GM23338 (cell line): ENCODE measurements around the gene KRT84.

Experiments used
- CREB1 ChIP-seq: fragments of 250-450 bp; sonication (Bioruptor Pico); IDR thresholded peaks from 2 replicates; pipeline ENCODE4 v1.5.0; 2020; ENCODE audit warnings: low read depth, mild to moderate bottlenecking, moderate library complexity
- EZH2 ChIP-seq: fragments of 200-600 bp; sonication (generic); IDR thresholded peaks from one replicate; pipeline ENCODE4 v1.8.0; 2017; ENCODE audit warnings: antibody characterized with exemption, mild to moderate bottlenecking, low read depth; ENCODE audit not compliant: unreplicated experiment
- EZH2phosphoT487 ChIP-seq: fragments of 200-600 bp; sonication (generic); IDR thresholded peaks from one replicate; pipeline ENCODE4 v1.8.1; 2018; ENCODE audit warnings: antibody characterized with exemption; ENCODE audit not compliant: unreplicated experiment
- JUNB ChIP-seq: IDR thresholded peaks from one replicate; pipeline ENCODE4 v1.6.1; 2016; ENCODE audit warnings: antibody characterized with exemption; ENCODE audit not compliant: unreplicated experiment
- NANOG ChIP-seq: IDR thresholded peaks from 2 replicates; pipeline ENCODE4 v1.6.1; 2016; ENCODE audit warnings: antibody characterized with exemption, borderline replicate concordance
- POLR2AphosphoS5 ChIP-seq: IDR thresholded peaks from 2 replicates; pipeline ENCODE4 v1.6.1; 2016; ENCODE audit warnings: antibody characterized with exemption, low read depth
- ZNF114 ChIP-seq: fragments of 250-450 bp; sonication (Bioruptor Pico); IDR thresholded peaks from 2 replicates; pipeline ENCODE4 v1.5.0; 2020; ENCODE audit warnings: mild to moderate bottlenecking, moderate library complexity
- ZNF331 ChIP-seq: fragments of 250-450 bp; sonication (Bioruptor Pico); IDR thresholded peaks from 2 replicates; pipeline ENCODE4 v1.5.0; 2020; ENCODE audit warnings: low read depth, mild to moderate bottlenecking, moderate library complexity
- TF ChIP-seq, protein P1 (sequence below), 2 experiments: fragments of 200-600 bp in 1 of 2; sonication (generic) in 1 of 2; conservative IDR thresholded peaks; 2 replicates each; pipeline versions ENCODE4 v1.5.1 to v1.6.1; 2016 to 2017; ENCODE audit warnings: antibody characterized with exemption in 2 of 2, low read depth in 2 of 2, mild to moderate bottlenecking in 2 of 2, moderate library complexity in 1 of 2
- TF ChIP-seq, protein P2 (sequence below): IDR thresholded peaks from one replicate; pipeline ENCODE4 v1.6.1; 2018; ENCODE audit warnings: antibody characterized with exemption; ENCODE audit not compliant: unreplicated experiment
- TF ChIP-seq, protein P3 (sequence below): IDR thresholded peaks from 2 replicates; pipeline ENCODE4 v1.6.1; 2016; ENCODE audit warnings: antibody characterized with exemption
- TF ChIP-seq, protein P4 (sequence below): fragments of 250-450 bp; sonication (Bioruptor Pico); IDR thresholded peaks from 2 replicates; pipeline ENCODE4 v1.5.0; 2020; ENCODE audit warnings: mild to moderate bottlenecking, moderate library complexity

DNA sequence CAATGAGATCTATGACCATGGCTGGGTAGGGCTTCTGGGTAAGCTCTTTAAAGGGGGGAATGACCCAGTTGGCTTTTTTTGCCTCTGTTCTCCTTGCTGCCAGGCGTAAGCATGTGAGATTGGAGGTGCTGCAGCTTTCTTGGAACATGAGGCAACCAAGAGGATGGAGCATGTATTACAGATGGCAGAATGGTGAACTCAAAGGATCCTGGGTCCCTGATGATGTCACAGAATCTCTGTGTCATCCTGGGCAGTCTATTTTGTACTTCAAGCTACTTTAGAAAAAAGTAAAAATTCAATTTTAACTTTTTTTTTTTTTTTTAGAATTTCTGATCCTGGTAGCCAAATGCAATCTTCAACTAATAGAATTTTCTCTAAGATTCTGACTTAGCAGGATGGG, 12.7 kb upstream of the KRT84 start:
- TF ChIP-seq, protein P1, sequence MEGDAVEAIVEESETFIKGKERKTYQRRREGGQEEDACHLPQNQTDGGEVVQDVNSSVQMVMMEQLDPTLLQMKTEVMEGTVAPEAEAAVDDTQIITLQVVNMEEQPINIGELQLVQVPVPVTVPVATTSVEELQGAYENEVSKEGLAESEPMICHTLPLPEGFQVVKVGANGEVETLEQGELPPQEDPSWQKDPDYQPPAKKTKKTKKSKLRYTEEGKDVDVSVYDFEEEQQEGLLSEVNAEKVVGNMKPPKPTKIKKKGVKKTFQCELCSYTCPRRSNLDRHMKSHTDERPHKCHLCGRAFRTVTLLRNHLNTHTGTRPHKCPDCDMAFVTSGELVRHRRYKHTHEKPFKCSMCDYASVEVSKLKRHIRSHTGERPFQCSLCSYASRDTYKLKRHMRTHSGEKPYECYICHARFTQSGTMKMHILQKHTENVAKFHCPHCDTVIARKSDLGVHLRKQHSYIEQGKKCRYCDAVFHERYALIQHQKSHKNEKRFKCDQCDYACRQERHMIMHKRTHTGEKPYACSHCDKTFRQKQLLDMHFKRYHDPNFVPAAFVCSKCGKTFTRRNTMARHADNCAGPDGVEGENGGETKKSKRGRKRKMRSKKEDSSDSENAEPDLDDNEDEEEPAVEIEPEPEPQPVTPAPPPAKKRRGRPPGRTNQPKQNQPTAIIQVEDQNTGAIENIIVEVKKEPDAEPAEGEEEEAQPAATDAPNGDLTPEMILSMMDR (conservative IDR thresholded peaks at IDR 0.05; ENCODE audit: low read depth in 2 of 2): no peak
- TF ChIP-seq EZH2 (no peak), EZH2phosphoT487 (no peak), POLR2AphosphoS5 (no peak), CREB1 (no peak), ZNF331 (no peak), NANOG (no peak), JUNB (no peak), ZNF114 (CRISPR knock-in tag) (no peak)
- TF ChIP-seq, protein P2, sequence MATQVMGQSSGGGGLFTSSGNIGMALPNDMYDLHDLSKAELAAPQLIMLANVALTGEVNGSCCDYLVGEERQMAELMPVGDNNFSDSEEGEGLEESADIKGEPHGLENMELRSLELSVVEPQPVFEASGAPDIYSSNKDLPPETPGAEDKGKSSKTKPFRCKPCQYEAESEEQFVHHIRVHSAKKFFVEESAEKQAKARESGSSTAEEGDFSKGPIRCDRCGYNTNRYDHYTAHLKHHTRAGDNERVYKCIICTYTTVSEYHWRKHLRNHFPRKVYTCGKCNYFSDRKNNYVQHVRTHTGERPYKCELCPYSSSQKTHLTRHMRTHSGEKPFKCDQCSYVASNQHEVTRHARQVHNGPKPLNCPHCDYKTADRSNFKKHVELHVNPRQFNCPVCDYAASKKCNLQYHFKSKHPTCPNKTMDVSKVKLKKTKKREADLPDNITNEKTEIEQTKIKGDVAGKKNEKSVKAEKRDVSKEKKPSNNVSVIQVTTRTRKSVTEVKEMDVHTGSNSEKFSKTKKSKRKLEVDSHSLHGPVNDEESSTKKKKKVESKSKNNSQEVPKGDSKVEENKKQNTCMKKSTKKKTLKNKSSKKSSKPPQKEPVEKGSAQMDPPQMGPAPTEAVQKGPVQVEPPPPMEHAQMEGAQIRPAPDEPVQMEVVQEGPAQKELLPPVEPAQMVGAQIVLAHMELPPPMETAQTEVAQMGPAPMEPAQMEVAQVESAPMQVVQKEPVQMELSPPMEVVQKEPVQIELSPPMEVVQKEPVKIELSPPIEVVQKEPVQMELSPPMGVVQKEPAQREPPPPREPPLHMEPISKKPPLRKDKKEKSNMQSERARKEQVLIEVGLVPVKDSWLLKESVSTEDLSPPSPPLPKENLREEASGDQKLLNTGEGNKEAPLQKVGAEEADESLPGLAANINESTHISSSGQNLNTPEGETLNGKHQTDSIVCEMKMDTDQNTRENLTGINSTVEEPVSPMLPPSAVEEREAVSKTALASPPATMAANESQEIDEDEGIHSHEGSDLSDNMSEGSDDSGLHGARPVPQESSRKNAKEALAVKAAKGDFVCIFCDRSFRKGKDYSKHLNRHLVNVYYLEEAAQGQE: no peak
- TF ChIP-seq, protein P3, sequence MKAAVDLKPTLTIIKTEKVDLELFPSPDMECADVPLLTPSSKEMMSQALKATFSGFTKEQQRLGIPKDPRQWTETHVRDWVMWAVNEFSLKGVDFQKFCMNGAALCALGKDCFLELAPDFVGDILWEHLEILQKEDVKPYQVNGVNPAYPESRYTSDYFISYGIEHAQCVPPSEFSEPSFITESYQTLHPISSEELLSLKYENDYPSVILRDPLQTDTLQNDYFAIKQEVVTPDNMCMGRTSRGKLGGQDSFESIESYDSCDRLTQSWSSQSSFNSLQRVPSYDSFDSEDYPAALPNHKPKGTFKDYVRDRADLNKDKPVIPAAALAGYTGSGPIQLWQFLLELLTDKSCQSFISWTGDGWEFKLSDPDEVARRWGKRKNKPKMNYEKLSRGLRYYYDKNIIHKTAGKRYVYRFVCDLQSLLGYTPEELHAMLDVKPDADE: no peak
- TF ChIP-seq, protein P4, sequence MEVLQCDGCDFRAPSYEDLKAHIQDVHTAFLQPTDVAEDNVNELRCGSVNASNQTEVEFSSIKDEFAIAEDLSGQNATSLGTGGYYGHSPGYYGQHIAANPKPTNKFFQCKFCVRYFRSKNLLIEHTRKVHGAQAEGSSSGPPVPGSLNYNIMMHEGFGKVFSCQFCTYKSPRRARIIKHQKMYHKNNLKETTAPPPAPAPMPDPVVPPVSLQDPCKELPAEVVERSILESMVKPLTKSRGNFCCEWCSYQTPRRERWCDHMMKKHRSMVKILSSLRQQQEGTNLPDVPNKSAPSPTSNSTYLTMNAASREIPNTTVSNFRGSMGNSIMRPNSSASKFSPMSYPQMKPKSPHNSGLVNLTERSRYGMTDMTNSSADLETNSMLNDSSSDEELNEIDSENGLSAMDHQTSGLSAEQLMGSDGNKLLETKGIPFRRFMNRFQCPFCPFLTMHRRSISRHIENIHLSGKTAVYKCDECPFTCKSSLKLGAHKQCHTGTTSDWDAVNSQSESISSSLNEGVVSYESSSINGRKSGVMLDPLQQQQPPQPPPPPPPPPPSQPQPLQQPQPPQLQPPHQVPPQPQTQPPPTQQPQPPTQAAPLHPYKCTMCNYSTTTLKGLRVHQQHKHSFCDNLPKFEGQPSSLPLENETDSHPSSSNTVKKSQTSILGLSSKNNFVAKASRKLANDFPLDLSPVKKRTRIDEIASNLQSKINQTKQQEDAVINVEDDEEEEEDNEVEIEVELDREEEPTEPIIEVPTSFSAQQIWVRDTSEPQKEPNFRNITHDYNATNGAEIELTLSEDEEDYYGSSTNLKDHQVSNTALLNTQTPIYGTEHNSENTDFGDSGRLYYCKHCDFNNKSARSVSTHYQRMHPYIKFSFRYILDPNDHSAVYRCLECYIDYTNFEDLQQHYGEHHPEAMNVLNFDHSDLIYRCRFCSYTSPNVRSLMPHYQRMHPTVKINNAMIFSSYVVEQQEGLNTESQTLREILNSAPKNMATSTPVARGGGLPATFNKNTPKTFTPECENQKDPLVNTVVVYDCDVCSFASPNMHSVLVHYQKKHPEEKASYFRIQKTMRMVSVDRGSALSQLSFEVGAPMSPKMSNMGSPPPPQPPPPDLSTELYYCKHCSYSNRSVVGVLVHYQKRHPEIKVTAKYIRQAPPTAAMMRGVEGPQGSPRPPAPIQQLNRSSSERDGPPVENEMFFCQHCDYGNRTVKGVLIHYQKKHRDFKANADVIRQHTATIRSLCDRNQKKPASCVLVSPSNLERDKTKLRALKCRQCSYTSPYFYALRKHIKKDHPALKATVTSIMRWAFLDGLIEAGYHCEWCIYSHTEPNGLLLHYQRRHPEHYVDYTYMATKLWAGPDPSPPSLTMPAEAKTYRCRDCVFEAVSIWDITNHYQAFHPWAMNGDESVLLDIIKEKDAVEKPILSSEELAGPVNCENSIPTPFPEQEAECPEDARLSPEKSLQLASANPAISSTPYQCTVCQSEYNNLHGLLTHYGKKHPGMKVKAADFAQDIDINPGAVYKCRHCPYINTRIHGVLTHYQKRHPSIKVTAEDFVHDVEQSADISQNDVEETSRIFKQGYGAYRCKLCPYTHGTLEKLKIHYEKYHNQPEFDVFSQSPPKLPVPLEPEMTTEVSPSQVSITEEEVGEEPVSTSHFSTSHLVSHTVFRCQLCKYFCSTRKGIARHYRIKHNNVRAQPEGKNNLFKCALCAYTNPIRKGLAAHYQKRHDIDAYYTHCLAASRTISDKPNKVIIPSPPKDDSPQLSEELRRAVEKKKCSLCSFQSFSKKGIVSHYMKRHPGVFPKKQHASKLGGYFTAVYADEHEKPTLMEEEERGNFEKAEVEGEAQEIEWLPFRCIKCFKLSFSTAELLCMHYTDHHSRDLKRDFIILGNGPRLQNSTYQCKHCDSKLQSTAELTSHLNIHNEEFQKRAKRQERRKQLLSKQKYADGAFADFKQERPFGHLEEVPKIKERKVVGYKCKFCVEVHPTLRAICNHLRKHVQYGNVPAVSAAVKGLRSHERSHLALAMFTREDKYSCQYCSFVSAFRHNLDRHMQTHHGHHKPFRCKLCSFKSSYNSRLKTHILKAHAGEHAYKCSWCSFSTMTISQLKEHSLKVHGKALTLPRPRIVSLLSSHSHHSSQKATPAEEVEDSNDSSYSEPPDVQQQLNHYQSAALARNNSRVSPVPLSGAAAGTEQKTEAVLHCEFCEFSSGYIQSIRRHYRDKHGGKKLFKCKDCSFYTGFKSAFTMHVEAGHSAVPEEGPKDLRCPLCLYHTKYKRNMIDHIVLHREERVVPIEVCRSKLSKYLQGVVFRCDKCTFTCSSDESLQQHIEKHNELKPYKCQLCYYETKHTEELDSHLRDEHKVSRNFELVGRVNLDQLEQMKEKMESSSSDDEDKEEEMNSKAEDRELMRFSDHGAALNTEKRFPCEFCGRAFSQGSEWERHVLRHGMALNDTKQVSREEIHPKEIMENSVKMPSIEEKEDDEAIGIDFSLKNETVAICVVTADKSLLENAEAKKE (CRISPR knock-in tag): no peak
